HG03439 (cell line): ENCODE results near the gene PIM3.
A peak's percentile ranks its signal among the peaks of the same experiment; 100 is the strongest.

Experiments used
- ATAC-seq: cut with Tn5 transposase; IDR thresholded peaks from one replicate; pipeline ENCODE4 v1.9.1; 2021; ENCODE audit warnings: mild to moderate bottlenecking, moderate library complexity; ENCODE audit not compliant: unreplicated experiment

PIM3 gene

DNA sequence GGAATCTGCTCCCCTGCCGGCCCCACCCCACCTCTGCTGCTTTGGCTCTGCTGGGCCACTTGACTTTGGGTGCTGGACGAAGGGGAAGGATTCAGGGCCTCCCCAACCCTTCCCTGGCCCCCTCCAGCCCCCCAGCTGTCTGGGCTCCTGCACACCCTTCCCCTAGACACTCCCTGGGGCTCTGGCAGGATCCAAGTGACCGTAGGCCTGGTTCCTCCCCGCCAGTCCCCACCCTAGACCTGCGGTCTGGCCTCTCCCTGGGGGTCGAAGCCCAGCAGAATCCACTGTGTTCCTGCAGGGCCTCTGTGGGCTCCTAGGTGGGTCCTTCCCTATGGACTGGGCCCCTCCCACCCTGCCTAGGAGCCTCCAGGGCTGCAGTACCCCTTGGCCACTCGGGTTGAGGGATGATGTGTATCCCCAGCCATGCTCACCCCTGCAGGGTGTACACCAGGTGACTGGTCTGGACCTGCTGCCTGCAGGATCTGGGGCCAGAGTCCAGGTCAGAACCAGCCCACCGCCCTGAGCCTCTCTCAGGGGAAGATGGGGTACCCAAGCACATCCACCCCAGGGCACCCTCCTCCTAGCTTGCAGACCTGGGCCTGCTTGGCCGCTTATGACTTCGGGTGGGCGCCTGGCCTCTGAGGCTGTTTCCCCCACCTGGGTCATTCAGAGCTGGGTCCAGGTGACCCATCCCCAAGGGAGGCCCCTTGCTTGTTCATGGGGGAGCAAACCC is 5.6 kb downstream of the PIM3 start:
- ATAC-seq: no peak

DNA sequence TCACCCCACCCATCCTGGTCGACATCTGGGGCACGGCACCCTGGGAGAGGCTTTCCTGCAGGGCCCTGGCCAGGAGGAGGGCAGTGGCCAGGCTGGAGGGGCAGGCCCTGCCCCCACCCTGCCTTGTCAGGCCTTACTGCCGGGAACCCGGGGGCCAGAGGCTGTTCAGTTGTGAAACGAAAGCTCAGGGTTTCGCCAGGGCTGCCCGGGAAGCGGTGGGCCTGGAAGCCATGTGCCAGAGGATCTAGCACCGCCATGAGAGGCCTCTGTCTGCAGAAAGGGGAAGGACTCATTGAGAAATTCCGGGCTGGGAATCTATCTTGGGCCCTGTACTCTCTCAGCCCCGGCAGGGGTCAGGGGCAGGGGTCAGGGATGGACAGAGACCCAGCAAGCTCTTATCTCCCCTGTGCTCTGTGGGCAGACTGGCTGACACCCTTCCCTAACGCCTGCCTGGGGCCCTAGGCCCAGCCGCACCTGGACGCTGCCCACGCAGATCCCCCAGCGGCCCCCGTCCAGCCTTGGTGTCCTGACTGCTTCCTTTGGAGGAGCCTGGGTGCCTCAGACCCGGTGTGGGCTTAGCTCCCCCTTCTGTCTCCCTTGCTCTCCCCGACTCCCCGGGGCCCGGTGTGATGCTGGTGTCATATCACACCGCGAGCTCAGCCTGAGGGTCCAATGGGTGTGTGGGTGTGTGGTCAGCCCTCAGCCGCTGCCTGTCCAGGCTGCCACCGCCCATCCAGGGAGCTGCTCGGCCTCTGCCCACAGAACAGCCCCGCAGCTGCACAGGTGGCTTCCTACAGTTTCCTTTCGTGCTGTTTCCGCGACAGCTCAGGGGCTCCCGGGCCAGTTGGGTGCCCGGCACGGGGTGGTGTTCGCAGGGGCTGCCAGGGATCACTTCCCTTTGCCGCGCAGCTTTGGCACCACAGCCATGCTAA is 6.5 kb downstream of the PIM3 start:
- no peak for ATAC-seq

- ATAC-seq: no peak
Observed at GRCh38 chr22:49967706-49968208, 7.2 kb downstream of the PIM3 start.

- no peak for ATAC-seq
Observed at GRCh38 chr22:49968313-49968830, 7.8 kb downstream of the PIM3 start.

GRCh38 chr22:49968831-49969661 is 8.5 kb downstream of the PIM3 start:
- ATAC-seq: no peak

GRCh38 chr22:49969751-49970527 is 9.4 kb downstream of the PIM3 start:
- ATAC-seq: no peak

GRCh38 chr22:49970528-49971231 is 10.1 kb downstream of the PIM3 start:
- ATAC-seq: peak; percentile 61

GRCh38 chr22:49971232-49972162 is 10.9 kb downstream of the PIM3 start:
- peak; percentile 24 for ATAC-seq

DNA sequence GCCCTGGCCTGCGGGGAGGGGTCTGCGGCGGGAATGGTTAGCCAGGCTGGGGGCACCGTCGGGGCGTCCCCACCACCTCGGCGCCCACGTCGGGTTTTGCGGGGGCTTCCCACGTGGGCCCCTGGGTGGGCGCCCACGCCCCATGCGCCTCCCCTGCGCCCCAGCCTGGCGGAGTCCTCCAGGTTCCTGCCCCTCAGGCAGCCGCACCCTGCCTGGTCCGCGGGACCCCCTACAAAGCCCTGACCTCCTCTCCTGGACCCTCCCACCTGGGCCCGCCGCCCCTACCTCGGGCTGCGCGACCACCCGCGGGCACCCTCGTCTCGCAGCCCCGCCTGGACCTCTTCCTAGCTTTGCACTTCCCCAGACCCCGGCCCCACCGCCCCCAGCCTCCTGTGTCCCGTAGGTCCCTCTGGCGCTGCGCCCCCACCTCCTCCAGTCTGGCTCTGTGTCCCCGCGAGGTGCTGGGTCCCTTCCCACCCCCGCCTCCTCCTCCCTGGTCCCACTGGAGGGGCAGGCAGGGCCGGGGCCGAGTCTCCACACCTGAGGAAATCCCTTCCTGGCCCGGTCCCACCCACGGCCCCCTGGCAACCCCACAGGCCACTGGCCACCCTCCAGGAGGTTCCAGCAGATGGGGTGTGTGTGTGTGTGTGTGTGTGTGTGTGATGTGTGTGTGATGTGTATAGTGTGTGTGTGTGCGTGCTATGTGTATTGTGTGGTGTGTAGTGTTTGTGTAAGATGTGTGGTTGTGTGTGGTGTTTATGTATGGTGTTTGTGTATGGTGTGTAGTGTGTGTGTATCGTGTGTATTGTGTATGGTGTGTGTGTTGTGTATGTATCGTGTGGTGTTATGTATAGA is 11.8 kb downstream of the PIM3 start:
- no peak for ATAC-seq

GRCh38 chr22:49973018-49973961 is 12.7 kb downstream of the PIM3 start:
- no peak for ATAC-seq

- no peak for ATAC-seq
Observed at GRCh38 chr22:49975543-49976389, 15.2 kb downstream of the PIM3 start.

DNA sequence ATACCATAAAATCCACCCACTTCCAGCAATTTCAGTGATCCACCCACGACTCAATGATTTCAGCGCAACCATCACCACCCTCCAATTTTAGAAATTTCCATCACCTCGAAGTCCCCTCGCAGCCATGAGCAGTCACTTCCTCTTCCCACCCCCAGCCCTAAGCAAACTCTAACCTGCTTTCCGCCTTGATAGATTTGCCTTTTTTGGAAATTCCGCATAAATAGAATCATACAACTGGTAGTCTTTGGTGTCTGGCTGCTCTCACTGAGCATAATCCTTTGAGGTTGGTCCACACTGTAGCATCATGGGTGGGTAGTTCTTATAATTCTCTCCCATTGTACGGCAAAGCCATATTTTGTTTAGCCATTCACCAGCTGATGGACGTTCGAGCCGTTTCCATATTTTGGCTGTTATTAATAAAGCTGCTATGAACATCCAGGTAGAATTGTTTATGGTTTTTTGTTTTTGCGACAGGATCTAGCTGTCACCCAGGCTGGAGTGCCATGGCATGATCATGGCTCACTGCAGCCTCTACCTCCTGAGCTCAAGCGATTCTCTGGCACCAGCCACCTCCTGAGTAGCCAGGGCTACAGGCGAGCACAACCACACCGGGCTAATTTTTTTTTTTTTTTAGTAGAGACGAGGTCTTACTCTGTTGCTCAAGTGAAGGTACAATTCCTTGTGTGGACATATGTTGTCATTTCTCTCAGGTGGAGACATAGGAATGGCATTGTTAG is 16.0 kb downstream of the PIM3 start:
- ATAC-seq: no peak

DNA sequence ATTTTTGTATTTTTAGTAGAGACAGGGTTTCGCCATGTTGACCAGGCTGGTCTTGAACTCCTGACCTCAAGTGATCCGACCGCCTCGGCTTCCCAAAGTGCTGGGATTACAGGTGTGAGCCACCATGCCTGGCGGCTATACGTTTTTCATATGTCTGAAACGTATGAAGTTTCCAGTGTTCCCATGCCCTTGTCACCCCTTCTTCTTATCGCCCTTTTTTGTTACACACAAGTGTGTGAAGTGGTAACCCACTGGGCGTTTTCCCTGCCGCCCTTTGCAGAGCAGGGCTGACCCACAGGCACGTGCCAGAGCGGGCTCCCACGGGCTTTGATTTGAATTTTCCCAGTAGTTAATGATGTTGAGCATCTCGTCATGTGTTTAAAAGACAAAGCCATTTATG is 17.0 kb downstream of the PIM3 start:
- ATAC-seq: no peak

DNA sequence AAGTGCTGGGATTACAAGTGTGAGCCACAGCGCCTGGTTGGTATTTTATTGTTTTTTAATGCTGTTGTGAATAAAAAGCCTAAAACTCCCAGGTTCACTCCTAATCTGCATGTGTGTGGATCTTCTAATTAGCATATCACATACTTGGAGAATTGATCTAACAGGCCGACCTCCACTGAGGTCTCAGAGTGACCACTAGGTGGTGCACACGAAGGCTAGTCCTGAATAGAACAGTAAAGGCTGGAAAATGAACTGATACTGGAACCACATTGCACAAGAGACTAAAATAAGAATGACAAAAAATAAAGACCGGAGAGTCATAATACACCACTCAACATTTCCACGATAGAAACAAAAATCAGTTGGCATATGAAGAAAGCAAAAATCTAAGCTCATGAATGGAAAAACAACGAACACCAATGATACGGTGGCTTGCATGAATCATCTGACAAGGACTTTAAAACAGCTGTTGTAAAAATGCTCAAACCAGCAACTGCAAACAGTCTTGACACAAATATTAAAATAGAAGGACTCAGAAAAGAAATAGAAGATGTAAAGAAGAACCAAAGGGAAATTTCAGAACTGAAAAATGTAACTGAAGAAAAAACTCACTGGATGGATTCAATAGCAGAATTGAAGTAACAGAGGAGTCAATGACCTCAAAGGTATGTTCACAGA is 19.2 kb downstream of the PIM3 start:
- ATAC-seq: no peak
